Muscle of arm (tissue), 14 donors: ENCODE results near the gene FASLG. TPM values are rescaled to one million over a fixed set of nuclear protein-coding genes. Genes with fewer than 3 reads are reported as not detected.
"Not testable (repeated sequence)": the region's sequence is repeated elsewhere in the genome, so short reads cannot be mapped to it uniquely, and the experiment has no call there.

Source experiments
- DNase-seq: peaks from one replicate; pipeline ENCODE4 v3.0.0-alpha.2; 2013
- long read RNA-seq, 11 donors: transcript quantifications; one replicate each; lab custom pipeline, GENCODE V29; 2026
- polyA plus RNA-seq, 12 donors: library from polyadenylated mRNA; unstranded; fragments of 120-200 nt; gene quantifications; one replicate each; pipeline ENCODE4 v1.2.1, GENCODE V29; 2013; ENCODE audit not compliant: insufficient read length in 12 of 12

Gene FASLG
- under 1 TPM in 6 of 12 donors, not detected in 6; 0.08 to 0.43 (median 0.24) TPM for polyA plus RNA-seq
- long read RNA-seq, donor 1 = 0 reads
- long read RNA-seq, donor 2 = 0 reads
- long read RNA-seq, donor 3 = 0 reads
- long read RNA-seq, donor 4 = 0 reads
- long read RNA-seq, donor 5, partial matches to known transcripts = 0 of 1 reads
- long read RNA-seq, donor 5, other reads (novel, unspliced or antisense) = 0 of 1 reads
- long read RNA-seq, donor 6 = 0 reads
- long read RNA-seq, donor 7 = 0 reads
- long read RNA-seq, donor 8 = 0 reads
- long read RNA-seq, donor 9 = 0 reads
- long read RNA-seq, donor 10 = 0 reads
- long read RNA-seq, donor 11 = 0 reads

GRCh38 chr1:172658871-172659453 is at the start of gene FASLG:
FASLG (plus strand) TSS chr1:172659103; CDS start chr1:172659202, 99 bp downstream.
- DNase-seq = no peak

- DNase-seq = no peak
Measured at GRCh38 chr1:172609528-172609927, 49.4 kb upstream of the FASLG start.

GRCh38 chr1:172612478-172612877 is 46.4 kb upstream of the FASLG start:
- no peak for DNase-seq

- DNase-seq = no peak
Measured at GRCh38 chr1:172613294-172613693, 45.6 kb upstream of the FASLG start.

GRCh38 chr1:172616195-172616594 is 42.7 kb upstream of the FASLG start:
- DNase-seq = no peak

- DNase-seq = no peak
Measured at GRCh38 chr1:172616636-172617035, 42.3 kb upstream of the FASLG start.

GRCh38 chr1:172620603-172621002 is 38.3 kb upstream of the FASLG start:
- DNase-seq = not testable (repeated sequence)

- no peak for DNase-seq
Measured at GRCh38 chr1:172622541-172622940, 36.4 kb upstream of the FASLG start.

- DNase-seq = no peak
Measured at GRCh38 chr1:172623748-172624147, 35.2 kb upstream of the FASLG start.

- no peak for DNase-seq
Measured at GRCh38 chr1:172626845-172627244, 32.1 kb upstream of the FASLG start.

- no peak for DNase-seq
Measured at GRCh38 chr1:172627702-172628101, 31.2 kb upstream of the FASLG start.

GRCh38 chr1:172628401-172628800 is 30.5 kb upstream of the FASLG start:
- DNase-seq = no peak

- no peak for DNase-seq
Measured at GRCh38 chr1:172629170-172629569, 29.7 kb upstream of the FASLG start.

- DNase-seq = no peak
Measured at GRCh38 chr1:172629638-172630037, 29.3 kb upstream of the FASLG start.

- DNase-seq = no peak
Measured at GRCh38 chr1:172630056-172630818, 28.7 kb upstream of the FASLG start.

GRCh38 chr1:172630868-172631267 is 28.0 kb upstream of the FASLG start:
- DNase-seq = no peak

GRCh38 chr1:172637522-172637921 is 21.4 kb upstream of the FASLG start:
- DNase-seq = no peak

GRCh38 chr1:172638249-172638648 is 20.7 kb upstream of the FASLG start:
- DNase-seq = no peak

- no peak for DNase-seq
Measured at GRCh38 chr1:172638885-172639831, 19.7 kb upstream of the FASLG start.

- no peak for DNase-seq
Measured at GRCh38 chr1:172640111-172640510, 18.8 kb upstream of the FASLG start.

GRCh38 chr1:172641492-172641891 is 17.4 kb upstream of the FASLG start:
- DNase-seq = no peak

GRCh38 chr1:172642970-172643369 is 15.9 kb upstream of the FASLG start:
- DNase-seq = no peak
